HG02642 (cell line): Measurements from ENCODE around the gene NFIC.

Source experiments
- ATAC-seq: cut with Tn5 transposase; IDR thresholded peaks from one replicate; pipeline ENCODE4 v1.9.1; 2021; ENCODE audit warnings: mild to moderate bottlenecking; ENCODE audit not compliant: unreplicated experiment, poor library complexity

NFIC gene

DNA sequence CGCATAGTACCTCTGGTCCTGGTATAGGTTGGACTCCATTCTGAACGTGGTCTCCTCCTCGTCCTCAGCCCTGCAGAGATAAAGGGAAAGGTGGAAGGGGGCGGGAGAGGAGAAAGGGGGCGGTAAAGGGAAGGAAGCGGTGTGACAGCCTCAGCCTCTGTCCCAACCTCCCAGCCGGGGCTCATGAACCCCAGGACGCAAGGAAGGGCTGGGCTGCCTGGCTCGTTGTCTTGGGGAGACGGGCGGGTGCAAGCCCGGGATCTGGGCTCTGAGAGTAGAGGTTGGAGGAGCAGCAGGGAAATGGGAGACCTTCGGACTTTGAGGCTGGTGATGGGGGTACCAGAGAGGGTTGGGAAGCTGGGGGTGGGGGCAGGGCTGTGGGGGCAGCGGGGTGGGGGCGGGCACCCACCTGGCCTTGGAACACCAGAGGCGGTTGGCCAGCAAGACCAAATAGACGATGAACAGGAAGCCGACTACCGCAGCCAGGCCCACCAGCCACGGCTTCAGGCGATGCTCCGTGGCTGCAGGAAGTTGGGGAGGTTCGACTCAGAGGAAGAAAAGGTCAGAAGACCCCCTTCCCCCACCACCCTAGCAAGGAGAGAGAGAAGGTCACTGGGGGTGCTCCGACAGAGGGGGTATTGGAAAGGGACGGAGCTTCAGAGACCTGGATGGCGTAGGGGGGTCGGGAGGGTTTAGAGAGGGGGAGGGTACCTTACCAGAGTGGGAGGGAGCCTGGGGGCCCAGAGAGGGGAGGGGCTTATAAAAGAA, 112.2 kb downstream of the NFIC start:
- no peak for ATAC-seq

DNA sequence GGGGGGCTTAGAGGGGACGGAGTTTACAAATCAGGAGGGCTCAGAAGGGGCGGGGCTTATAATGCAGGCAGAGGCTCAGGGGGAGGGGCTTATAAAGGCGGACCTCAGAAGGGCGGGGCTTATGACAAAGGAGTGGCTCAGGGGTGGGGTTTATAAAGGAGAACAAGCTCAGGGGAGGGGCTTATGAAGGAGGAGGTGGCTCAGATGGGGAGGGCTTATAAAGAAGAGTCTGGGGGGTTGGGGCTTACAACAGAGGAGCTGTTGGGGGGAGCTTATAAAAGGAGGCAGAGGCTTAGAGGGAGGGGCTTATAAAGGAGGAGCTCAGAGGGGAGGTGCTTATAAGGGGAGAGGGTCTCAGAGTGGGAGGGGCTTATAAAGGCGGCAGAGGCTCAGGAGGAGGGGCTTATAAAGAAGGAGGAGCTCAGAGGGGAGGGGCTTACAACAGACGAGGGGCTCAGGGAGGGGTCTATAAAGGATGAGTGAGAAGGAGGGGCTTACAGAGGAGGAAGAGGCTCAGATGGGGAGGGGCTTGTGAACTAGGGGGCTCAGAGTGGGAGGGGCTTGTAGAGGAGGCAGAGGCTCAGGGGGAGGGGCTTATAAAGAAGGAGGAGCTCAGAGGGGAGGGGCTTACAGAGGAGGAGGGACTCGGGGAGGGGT, 112.9 kb downstream of the NFIC start:
- ATAC-seq = no peak

DNA sequence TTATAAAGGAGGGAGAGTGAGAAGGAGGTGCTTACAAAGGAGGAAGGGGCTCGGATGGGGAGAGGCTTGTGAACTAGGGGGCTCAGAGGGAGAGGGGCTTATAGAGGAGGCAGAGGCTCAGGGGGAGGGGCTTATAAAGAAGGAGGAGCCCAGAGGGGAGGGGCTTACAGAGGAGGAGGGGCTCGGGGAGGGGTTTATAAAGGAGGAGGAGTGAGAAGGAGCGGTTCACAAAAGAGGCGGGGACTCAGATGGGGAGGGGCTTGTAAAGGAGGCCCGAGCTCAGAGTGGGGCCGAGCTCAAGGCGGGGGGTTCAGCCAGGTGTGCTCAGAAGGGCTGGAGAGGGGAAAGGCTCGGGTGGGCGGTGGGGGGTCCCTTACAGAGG, 113.4 kb downstream of the NFIC start:
- ATAC-seq = no peak

DNA sequence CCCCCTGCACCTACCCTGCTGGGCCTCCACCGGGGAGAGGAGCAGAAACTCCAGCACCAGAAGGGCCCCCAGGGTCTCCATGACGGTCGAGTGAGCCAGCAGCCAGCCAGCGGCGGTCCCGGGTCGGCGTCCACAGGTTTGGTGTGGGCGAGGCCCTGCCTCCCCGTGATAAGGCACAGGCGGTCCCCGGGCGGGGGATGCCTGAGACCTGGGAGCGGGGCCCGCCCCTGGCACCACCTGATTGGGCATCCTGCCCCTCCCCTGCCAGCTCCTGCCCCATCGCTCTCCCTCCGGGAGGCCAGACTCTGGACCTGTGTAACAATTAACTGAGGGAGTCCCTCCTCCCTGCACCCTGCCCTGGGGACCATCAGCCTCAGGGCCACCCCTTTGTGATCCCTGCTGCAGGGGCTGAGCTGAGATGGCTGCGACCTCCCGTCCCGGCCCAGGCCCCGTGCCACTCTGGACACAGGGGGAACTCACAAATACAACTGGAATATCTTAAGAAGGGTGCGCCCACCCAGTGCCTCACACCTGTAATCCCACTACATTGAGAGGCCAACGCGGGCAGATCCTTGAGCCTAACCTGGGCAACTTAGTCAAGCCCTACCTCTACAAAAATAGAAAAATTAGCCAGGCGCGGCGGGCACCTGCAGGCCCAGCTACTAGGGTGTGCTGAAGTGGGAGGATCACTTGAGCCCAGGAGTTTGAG, 114.2 kb downstream of the NFIC start, which contains the start of gene SMIM24:
Gene SMIM24, minus strand, starts transcription at position 143 of the 709 bp plus-strand sequence. Its CDS starts 62 bp downstream, at position 81.
- no peak for ATAC-seq

DNA sequence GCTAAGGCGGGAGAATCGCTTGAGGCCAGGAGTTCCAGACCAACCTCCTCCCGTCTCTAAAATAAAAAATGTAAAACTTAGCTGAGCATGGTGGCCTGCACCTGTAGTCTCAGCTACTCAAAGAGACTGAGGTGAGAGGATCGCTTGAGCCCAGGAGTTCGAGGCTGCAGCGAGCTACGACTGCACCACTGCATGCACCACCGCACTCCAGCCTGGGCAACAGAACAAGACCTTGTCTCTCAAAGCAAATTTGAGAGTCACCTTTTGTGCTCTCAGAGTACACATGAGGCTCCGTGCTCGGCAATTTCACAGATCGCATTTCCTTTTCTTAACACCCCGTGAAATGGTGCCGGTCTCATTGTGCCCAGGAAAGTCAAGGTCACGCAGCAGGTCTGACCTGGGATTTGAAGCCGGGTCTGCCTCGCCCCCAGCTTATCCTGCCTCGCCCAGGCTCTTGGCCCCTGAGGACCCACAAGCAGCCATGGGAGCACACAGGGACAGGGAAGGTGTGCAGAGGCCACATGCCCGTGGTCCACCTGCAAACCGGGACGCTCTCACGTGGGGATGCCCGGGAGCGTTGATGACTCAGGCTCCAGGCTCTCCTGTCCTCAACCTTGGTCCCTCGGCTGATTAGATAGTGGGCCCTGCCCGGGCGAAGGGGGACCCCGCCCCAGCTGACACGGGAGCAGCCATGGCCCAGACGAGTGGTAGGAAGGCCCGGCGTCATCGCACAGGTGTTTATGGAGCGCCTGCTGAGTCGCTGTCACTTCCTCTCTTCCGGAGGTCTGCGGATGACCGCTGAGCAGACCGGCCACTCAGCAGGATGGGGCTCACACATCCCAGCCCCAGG, 115.1 kb downstream of the NFIC start:
- no peak for ATAC-seq

DNA sequence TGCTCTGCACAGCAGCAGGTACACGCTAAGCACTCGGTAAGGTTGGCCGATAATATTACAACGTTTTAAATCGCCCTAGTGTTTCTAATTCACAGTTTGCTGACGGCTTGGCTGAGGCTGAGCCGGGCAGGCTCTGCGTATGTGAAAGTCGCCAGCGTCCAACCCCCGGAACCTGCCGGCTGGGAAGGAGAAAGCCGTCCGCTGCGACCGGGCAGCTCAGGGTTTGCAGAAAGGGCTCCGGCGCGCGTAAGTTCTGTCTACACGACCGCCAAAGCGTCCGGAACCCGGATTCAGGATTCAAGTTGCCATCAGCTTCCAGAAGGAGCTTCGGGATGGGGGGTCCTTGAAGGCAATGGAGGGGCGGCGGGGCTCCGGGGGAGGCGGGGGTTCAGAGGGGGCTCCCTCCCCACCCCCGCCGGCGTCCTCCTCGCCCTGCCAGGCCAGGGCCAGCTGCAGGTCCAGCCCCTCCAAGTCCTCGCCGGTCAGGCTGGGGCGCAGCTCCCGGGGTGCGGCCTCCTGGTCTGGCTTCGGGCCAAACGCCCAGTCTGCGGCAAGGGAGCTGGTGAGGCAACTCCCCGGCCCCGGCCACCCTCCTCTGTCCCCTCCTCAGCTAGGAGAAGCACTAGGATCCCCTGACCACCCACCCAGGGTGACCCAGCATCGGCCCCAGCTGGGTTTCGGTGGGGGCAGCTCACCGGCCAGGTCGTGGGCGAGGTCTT, 116.3 kb downstream of the NFIC start:
- ATAC-seq = no peak

DNA sequence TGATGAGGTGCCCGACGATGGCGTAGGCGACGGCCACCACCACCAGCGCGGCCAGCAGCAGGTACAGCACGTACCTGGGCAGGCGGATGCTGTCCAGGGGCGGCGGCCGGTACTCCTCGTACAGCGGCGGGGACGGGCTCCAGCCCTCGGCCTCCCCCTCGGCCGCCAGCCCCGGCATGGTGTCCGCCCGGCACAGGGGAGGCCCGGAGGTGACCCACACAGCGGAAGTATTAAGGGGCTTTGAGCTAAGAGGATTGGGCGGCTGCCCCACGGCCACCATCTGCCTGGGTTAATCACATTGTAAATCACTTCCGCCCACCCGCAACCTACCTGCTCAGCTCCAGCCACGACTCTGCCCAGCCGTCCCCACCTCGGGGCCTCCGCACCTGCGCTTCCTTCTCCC, 116.8 kb downstream of the NFIC start, which contains the start of gene SMIM44:
Gene SMIM44, minus strand, starts transcription at position 216 of the 403 bp plus-strand sequence. Its CDS starts 38 bp downstream, at position 178.
- no peak for ATAC-seq

DNA sequence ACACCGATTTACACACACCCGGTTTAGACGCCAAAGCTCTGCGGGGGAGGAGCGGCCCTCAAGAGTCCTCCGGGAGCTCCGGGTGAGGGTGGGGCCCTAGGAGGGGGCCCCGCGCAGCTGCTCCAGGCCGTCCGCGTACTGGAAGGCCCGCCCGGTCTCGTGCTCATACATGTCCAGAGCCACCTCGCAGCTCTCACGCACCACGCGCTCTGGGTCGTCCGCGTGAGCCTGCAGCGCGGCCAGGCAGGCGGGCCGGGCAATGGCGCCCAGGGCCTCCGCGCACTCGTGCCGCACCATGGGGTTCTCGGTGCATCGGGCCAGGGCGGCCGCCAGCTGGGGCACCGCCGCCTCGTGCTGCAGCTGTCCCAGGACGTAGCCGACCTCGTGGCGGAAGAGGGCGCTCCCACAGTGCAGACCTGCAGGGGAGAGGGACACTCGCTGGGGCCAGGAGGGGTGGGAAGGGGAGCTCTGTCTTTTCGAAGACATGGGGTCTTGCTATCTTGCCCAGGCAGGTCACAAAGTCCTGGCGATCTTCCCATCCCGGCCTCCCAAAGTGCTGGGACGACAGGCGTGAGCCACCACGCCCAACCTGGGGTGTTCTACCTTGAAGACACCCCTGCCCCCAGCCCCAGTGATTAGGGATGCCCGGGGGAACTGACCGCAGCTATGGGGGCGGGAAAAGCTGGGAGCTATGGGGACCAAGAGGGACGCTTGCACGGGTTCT, 125.2 kb downstream of the NFIC start:
- no peak for ATAC-seq

DNA sequence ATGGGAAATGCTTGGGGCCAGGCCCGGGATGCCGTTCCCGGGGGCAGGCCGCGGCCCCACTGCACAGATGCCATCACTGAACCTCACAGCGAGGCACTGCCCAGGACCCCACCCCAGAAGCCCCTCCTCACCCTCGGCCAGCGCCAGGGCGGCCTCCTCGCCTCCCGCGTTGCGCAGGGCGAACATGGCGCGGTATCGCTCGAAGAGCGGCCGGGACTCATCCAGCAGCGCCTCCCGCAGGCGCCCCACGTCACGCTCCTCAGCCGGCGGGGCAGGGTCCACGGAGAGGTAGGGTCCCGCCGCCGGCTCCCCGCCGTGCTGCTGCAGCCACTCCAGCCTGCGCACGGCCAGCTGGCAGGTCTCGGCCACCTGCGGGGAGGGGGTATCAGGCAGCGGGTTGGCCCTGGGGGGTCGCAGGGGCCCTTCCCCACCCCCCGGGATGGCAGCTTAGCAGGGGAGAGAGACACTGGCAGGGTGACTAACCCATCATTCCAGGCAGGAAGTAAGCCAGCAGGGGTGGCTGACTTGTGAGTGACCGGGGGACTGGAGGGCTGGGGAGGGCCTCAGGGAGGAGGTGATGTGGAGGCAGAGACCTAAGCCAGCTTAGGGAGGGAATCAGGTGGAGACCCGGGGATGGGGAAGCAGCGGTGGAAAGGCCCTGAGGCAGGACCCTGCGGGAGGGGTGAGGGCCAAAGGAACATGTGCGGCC, 125.9 kb downstream of the NFIC start:
- ATAC-seq = no peak

DNA sequence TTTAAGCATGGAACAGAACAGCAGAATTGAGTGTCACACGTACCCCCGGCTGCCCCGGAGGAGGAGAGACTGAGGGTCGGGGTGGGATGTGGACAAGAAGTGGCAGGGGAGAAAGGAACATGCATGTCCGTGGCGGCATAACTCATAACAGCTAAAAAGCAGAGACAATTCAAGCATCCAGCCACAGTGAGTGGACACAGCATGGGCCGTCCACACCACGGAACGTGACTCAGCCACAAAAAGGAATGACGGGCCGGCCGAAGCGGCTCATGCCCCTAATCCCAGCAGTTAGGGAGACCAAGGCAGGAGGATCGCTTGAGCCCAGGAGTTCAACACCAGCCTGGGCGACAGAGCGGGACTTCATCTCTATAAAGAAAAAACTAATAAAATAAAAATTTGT, 126.5 kb downstream of the NFIC start:
- no peak for ATAC-seq

DNA sequence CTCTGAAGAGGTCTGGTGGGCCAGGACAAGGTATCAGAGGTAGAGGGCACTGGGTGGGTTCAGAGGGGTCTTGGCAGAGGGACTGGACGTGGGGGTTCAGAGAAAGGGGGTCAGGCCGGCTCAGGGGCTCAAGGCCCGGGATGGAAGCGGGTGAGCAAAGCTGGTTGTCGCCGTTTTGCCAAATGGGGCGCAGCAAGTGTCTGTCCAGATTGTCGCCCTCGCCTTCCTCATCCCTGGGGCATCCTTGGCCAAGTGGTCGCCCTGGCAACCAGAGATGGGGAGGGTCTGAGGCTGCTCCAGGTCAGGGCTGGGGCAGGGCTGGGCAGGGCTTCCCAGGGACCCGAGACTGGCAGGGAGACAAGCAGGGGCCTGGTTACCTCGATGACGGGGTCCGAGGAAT, 127.3 kb downstream of the NFIC start:
- ATAC-seq = no peak

DNA sequence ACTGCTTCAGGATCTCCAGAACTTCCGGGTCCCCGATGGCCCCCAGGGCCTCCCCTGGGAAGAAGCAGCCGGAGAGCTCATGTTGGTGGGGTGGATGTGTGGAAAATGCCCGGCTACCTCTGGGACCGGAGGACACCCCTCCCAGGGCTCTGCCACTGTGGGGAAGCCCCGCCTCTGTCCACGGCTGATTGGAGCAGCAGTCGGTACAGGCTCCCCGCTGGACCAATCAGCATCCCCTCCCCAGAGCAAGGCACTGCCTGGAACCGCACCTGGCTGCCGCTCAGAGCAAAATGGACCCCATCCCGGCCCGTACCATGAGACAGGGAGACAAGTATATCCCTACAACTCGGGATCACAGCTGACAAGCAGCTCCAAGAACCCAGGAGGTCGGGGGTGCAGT, 127.7 kb downstream of the NFIC start:
- no peak for ATAC-seq

DNA sequence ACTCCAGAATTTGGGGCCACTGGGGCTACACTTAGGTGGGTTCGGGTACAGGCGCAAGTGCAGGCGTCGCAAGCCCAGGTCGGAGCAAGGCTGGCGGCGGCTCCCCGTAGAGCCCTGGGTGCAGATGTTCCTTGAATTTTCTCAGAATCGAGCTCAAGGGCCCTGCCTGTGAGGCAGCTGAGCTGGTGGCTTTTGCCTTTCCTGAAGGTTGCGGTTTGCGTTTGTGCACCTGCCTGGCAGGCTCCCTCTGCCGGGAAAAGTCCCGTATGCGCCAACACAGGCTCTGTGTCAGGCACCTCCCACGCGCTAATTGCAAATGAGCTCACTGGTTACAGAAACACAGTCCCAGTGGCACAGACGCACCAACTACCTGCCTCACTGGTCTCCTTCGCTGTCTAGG, 128.2 kb downstream of the NFIC start:
- ATAC-seq = no peak

DNA sequence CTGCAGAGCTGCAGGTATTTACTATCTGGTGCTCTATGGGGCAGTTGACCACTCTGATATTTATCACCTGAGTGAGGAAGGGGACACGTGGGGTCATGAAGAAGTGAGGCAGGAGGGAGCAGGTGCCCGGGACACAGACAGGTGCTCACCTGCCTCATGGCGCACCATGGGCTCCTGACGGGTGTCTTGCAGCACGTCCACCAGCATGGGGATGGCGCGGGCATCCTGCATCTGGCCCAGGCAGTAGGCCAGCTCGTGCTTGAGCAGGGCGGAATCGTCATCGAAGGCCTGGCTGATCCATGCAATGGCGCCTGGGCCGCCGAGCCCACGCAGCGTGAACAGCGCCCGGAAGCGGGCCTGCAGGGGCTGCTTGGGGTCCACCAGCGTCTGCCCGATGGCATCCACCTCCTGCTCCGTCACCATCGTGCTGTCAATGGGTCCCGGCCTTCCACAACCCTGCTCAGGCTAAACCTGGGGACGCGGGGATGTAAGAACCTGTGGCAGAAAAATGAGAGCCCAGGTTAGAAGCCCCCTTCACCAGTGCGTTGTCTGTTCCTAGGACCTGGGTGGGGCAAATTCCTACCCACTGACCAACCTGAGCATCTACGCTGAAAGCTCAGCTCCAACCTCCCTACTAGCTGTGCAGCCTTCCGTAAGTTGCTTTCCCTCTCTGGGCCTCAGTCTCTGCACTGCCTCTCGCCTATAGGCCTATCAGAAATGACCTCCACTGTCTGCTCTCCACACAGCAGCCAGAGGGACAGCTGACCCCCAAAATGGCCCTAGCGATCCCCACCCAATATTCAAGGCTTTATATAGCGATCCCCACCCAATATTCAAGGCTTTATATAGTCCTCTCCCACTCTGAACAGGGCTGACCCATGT, 130.2 kb downstream of the NFIC start:
- ATAC-seq = no peak

DNA sequence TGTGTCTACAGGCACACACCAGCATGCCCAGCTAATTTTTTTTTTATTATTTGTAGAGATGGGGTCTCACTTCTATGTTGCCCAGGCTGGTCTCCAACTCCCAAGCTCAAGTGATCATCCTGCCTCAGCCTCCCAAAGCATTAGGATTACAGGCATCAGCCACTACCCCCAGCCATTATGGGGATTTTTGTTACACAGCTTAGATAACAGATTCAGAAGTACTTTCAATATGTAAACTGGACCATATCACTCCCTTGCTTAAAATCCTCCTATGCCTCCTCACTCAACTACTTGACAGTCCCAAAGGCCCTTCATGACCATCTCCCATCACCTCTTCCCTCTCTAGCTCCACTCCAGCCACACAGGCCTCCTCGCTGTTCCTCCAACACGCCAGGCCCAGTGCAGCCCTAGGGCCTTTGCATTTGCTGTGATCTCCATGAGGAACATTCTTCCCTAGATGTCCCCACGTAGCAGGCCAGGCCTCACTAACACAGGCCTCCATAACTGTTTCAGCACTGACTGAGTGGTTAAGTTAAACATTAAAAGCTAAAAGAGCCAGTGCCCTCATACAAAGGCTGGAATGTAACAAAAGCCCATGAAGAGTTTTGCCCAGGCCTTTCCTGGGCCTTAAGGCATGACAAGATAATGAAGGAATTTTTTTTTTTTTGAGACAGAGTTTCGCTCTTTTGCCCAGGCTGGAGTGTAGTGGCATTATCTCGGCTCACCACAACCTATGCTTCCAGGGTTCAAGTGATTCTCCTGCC, 131.6 kb downstream of the NFIC start:
- no peak for ATAC-seq

DNA sequence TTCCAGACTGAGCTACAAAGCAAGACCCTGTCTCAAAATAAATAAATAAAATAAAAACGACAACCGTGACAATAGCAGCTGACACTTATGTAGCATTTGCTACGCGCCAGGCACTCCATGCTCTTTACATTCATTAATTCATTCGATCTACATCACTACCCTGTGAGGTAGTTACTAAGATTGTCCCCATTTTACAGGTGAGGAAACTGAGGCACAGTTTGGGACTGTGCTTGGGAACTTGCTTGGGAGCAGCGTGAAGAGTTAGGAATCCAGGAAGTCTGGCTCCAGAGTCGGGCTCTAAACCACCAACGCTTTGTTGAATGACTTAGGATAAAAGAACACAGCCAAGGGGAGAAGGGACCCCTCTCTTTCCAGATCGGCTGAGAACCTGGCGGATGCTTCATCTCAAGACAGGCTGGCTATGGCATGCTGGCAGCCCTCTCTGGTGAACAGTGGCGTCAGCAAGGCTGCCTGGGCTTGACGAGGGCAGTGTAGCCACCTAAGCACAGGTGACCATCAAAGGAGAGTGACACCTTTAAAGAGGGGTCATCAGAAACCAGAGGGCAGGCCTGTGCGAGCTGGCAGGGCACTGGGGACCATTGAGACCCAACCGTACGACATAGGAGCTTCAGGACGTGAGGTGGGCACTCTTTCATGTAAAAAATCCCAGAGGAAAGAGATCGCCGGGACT, 133.5 kb downstream of the NFIC start:
- ATAC-seq = no peak
